Measurements from ENCODE around the gene LRRK1. TPM values are rescaled to one million over a fixed set of nuclear protein-coding genes. Genes with fewer than 3 reads are reported as not detected.

Gene LRRK1
- total and polyA plus RNA-seq, 12 donors: 1.5 to 8.1 (median 2.0) TPM

DNA sequence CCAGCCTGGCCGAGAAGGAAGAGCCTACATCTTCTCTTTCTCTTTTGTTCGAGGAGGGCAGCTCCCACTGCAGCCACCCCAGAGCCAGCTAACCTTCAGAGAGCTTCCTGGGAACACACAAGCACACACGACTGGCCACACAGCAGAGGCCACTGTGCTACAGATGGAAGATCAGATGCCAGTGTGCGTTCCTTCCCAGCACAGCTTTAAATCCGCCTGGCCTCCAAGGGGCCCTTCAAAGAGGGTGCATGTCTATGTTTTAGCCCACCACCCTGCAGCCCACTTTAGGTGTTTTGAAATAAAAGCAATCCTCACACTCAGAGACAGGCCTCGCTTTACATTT, 27.2 kb upstream of the LRRK1 start:
- Histone ChIP-seq H3K4me1 (peaks cover 0 to 21% (median 12%) of the 10 kb centered on the region in 9 donors), H3K36me3 (peaks cover 0 to 29% (median 0%) of the 10 kb centered on the region in 9 donors), H3K4me3 (no peak overlapping the region), H3K9me3 (no peaks in the 10 kb centered on the region), H3K27ac (no peak overlapping the region), H3K27me3 (peaks cover 0 to 64% (median 40%) of the 10 kb centered on the region in 7 donors)
- TF ChIP-seq, protein P1, sequence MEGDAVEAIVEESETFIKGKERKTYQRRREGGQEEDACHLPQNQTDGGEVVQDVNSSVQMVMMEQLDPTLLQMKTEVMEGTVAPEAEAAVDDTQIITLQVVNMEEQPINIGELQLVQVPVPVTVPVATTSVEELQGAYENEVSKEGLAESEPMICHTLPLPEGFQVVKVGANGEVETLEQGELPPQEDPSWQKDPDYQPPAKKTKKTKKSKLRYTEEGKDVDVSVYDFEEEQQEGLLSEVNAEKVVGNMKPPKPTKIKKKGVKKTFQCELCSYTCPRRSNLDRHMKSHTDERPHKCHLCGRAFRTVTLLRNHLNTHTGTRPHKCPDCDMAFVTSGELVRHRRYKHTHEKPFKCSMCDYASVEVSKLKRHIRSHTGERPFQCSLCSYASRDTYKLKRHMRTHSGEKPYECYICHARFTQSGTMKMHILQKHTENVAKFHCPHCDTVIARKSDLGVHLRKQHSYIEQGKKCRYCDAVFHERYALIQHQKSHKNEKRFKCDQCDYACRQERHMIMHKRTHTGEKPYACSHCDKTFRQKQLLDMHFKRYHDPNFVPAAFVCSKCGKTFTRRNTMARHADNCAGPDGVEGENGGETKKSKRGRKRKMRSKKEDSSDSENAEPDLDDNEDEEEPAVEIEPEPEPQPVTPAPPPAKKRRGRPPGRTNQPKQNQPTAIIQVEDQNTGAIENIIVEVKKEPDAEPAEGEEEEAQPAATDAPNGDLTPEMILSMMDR (IDR thresholded peaks at IDR 0.05): no peak
- DNase-seq (no peak), ATAC-seq (no peak)
- intact Hi-C loops (cut with DNase I): no loop called here
- WGBS, 2 donors: 60 to 66% methylated on average over 6 of the region's 6 CpGs

DNA sequence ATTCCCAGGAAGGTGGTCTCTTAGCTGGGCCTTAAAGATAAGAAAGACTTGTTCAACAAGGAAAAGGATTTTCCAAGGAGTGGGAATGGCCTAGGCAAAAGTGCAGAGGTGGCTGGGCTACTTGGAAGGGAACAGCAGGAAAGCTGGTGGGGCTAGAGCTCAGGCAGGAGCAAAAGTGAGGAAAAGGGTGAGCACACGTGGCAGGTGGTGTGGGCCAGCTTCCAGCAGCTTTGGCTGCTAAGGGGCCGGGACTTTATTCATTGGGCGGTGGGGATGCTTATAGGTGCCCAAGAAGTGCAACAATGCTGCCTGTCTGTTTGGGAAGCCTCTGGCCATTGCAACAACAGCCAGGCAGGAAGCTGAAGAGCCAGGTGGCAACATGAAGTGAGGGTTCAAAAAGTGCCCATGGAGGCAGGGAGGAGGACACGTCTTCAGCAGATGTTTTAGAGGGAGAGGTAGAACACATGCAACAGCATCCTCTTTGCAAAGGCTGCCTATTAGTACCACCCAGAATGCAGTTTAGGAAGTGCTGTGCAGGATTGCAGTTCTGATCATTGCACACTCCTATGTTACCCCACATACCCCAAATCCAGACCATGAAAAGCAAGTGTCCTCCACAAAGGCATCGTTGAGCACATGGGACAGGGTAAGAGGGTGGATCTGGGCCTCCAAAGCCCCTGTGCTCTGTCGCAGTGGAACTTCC, 25.7 kb upstream of the LRRK1 start:
- no peak for ATAC-seq
- intact Hi-C loops (cut with DNase I): no loop called here
- Histone ChIP-seq H3K4me1 (peaks cover 0 to 21% (median 12%) of the 10 kb centered on the region in 9 donors), H3K4me3 (no peak overlapping the region), H3K36me3 (peaks cover 0 to 31% (median 0%) of the 10 kb centered on the region in 9 donors), H3K9me3 (no peaks in the 10 kb centered on the region), H3K27ac (no peak overlapping the region), H3K27me3 (peaks cover 0 to 54% (median 35%) of the 10 kb centered on the region in 7 donors)
- TF ChIP-seq, protein P1 (IDR thresholded peaks at IDR 0.05): no peak
- DNase-seq: no peak
- WGBS, 2 donors: 82 to 88% methylated on average over 6 of the region's 6 CpGs

DNA sequence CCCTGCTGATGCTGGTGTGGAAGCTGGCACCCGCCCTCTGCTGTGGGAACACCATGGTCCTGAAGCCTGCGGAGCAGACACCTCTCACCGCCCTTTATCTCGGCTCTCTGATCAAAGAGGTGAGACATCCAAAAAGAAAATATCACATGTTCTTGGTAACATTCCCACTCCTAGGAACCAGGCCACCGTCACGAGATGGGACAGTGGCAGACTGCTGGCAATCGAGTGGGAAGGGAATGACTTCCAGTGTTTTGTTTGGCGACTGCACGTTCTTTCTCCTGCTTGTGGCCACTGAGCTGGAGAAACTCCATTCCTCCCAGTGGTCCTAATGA, 25.2 kb upstream of the LRRK1 start:
- Histone ChIP-seq H3K36me3 (peaks cover 0 to 31% (median 0%) of the 10 kb centered on the region in 9 donors), H3K27me3 (peaks cover 0 to 49% (median 30%) of the 10 kb centered on the region in 7 donors), H3K4me3 (no peak overlapping the region), H3K27ac (no peak overlapping the region), H3K4me1 (peaks cover 0 to 18% (median 9%) of the 10 kb centered on the region in 9 donors), H3K9me3 (no peaks in the 10 kb centered on the region)
- intact Hi-C loops (cut with DNase I): no loop called here
- no peak for DNase-seq
- no peak for ATAC-seq
- TF ChIP-seq, protein P1 (IDR thresholded peaks at IDR 0.05): no peak
- WGBS, 2 donors: 62 to 73% methylated on average over 9 of the region's 9 CpGs

DNA sequence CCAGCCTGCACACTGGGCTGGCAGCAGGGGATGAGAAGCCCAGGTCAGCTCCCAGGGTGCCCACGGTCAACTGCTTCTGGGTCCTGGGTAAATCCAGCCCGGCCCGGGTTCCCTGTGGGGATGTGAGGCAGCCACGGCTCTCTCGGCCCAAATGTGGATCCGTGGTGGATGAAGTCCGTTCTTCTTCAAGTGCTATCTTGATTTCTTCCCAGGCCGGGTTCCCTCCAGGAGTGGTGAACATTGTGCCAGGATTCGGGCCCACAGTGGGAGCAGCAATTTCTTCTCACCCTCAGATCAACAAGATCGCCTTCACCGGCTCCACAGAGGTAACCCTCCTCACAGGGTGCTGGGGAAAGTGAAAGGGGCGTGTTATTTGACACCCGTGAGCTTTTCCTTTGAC, 23.4 kb upstream of the LRRK1 start:
- peaks cover 0 to 24% (median 16%) of the 10 kb centered on the region in 9 donors for H3K4me1 ChIP-seq
- DNase-seq (no peak), ATAC-seq (no peak)
- H3K36me3 ChIP-seq: peaks cover 0 to 34% (median 0%) of the 10 kb centered on the region in 9 donors
- peaks cover 0 to 37% (median 23%) of the 10 kb centered on the region in 7 donors for H3K27me3 ChIP-seq
- 93 to 94% methylated on average over 13 of the region's 13 CpGs for WGBS, 2 donors
- intact Hi-C loops (cut with DNase I): no loop called here
- TF ChIP-seq, protein P1 (IDR thresholded peaks at IDR 0.05): no peak
- no peak overlapping the region for H3K27ac ChIP-seq
- no peak overlapping the region for H3K4me3 ChIP-seq
- no peaks in the 10 kb centered on the region for H3K9me3 ChIP-seq

Measured in heart right ventricle (tissue), 16 donors.